ENCODE results near the gene ATP6V0B. TPM values are rescaled to one million over a fixed set of nuclear protein-coding genes. Genes with fewer than 3 reads are reported as not detected.

ATP6V0B gene
- total and polyA plus RNA-seq, 9 of the 15 experiments (the other 6 are each of a cell fraction or from before 2014, with no cell fraction given): 137 to 328 (median 220) TPM

DNA sequence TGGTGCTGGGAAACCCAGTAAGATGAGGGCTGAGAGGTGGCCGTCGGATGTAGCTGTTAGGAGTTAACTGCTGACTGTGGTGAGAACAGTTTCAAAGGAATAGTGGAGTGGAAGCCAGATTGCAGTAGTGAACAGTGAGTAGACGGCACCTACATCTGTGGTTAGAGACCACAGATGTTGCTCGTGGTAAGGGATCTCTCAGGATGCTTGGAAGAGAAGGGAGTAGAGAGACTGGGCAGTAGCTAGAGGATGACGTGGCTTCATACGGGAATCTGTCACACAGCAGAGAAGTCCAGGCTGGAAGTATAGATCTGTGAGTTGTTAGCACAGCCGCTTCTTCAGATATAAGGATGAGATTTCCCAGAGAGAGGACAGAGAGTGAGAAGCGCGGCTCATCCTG lies 48.9 kb upstream of the ATP6V0B start:
- ATAC-seq (no peak), DNase-seq (ENCODE audit: extremely low read depth in 1 of 4, low spot score in 3 of 4) (no peak), FAIRE-seq (no peak)
- 48% methylated on average over 9 of the region's 9 CpGs for WGBS (ENCODE audit: insufficient coverage, low coverage, missing lambda C conversion rate)
- H3K79me2 ChIP-seq (ENCODE audit: control insufficient read depth, insufficient read depth, low read length): no peaks in the 10 kb centered on the region
- no peak overlapping the region for H3K9ac ChIP-seq (ENCODE audit: insufficient read depth in 1 of 2, low read depth in 2 of 2, low read length in 2 of 2)
- H3K4me3 ChIP-seq: no peak overlapping the region
- H3K4me1 ChIP-seq (replicated peaks in 1 of 2; ENCODE audit: control insufficient read depth in 2 of 2, insufficient read depth in 2 of 2, low read length in 2 of 2): peaks cover 0 to 4% of the 10 kb centered on the region in 2 experiments; a peak in 3 of 5 replicates
- H3K27ac ChIP-seq (ENCODE audit: extremely low read depth, low read depth, low read length): no peak overlapping the region
- H3K27me3 ChIP-seq (ENCODE audit: control insufficient read depth in 2 of 2, insufficient read depth in 2 of 2, low read length in 2 of 2): no peaks in the 10 kb centered on the region
- no peak overlapping the region for H2AFZ ChIP-seq (ENCODE audit: low read depth, low read length)
- ChIA-PET POLR2A (interaction anchor here (0.6 to 1.3 kb wide), 4 partner anchors 10 to 319 kb away, joined by 3 read pairs; no protein-coding TSS in a partner anchor), CTCF (ENCODE audit: low intra/inter-chr PET ratio) (no interaction called here)
- H3K9me1 ChIP-seq (ENCODE audit: control insufficient read depth, insufficient read depth, low read length): no peaks in the 10 kb centered on the region
- in situ Hi-C loops (cut with MboI): no loop called here
- no peaks in the 10 kb centered on the region; the same call in 1 of the 3 replicates for H3K36me3 ChIP-seq (ENCODE audit: control insufficient read depth, insufficient read depth, low read length)
- H4K20me1 ChIP-seq (replicated peaks; ENCODE audit: control insufficient read depth, insufficient read depth, low read length): no peaks in the 10 kb centered on the region; the same call in 1 of the 2 replicates
- TF ChIP-seq NRF1 (conservative IDR thresholded peaks at IDR 0.05 in 1 of 2, IDR thresholded peaks at IDR 0.05 in 1 of 2) (no peak), ZNF282 (CRISPR knock-in tag; IDR thresholded peaks at IDR 0.05) (no peak), MTA3 (IDR thresholded peaks at IDR 0.05; ENCODE audit: borderline replicate concordance) (no peak), ZNF561 (CRISPR knock-in tag; conservative IDR thresholded peaks at IDR 0.05) (no peak), ZNF133 (CRISPR knock-in tag; IDR thresholded peaks at IDR 0.05) (no peak), SIRT6 (IDR thresholded peaks at IDR 0.05; ENCODE audit: low read depth, low read length) (no peak), MED1 (CRISPR knock-in tag; IDR thresholded peaks at IDR 0.05; ENCODE audit: borderline replicate concordance) (no peak), GABPB1 (CRISPR knock-in tag; IDR thresholded peaks at IDR 0.05) (no peak), ZFPM2 (CRISPR knock-in tag; IDR thresholded peaks at IDR 0.05) (no peak), TAF1 (IDR thresholded peaks at IDR 0.05; ENCODE audit: control insufficient read depth, extremely low read depth, insufficient read depth, low read length, severe bottlenecking) (no peak)
- TF ChIP-seq, protein P1, sequence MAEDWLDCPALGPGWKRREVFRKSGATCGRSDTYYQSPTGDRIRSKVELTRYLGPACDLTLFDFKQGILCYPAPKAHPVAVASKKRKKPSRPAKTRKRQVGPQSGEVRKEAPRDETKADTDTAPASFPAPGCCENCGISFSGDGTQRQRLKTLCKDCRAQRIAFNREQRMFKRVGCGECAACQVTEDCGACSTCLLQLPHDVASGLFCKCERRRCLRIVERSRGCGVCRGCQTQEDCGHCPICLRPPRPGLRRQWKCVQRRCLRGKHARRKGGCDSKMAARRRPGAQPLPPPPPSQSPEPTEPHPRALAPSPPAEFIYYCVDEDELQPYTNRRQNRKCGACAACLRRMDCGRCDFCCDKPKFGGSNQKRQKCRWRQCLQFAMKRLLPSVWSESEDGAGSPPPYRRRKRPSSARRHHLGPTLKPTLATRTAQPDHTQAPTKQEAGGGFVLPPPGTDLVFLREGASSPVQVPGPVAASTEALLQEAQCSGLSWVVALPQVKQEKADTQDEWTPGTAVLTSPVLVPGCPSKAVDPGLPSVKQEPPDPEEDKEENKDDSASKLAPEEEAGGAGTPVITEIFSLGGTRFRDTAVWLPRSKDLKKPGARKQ (CRISPR knock-in tag; IDR thresholded peaks at IDR 0.05): no peak
- TF ChIP-seq, protein P2, sequence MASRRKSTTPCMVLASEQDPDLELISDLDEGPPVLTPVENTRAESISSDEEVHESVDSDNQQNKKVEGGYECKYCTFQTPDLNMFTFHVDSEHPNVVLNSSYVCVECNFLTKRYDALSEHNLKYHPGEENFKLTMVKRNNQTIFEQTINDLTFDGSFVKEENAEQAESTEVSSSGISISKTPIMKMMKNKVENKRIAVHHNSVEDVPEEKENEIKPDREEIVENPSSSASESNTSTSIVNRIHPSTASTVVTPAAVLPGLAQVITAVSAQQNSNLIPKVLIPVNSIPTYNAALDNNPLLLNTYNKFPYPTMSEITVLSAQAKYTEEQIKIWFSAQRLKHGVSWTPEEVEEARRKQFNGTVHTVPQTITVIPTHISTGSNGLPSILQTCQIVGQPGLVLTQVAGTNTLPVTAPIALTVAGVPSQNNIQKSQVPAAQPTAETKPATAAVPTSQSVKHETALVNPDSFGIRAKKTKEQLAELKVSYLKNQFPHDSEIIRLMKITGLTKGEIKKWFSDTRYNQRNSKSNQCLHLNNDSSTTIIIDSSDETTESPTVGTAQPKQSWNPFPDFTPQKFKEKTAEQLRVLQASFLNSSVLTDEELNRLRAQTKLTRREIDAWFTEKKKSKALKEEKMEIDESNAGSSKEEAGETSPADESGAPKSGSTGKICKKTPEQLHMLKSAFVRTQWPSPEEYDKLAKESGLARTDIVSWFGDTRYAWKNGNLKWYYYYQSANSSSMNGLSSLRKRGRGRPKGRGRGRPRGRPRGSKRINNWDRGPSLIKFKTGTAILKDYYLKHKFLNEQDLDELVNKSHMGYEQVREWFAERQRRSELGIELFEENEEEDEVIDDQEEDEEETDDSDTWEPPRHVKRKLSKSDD (conservative IDR thresholded peaks at IDR 0.05; ENCODE audit: low read length): no peak
- TF ChIP-seq, protein P3, sequence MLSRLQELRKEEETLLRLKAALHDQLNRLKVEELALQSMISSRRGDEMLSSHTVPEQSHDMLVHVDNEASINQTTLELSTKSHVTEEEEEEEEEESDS (CRISPR knock-in tag; IDR thresholded peaks at IDR 0.05): no peak
- intact Hi-C loops (cut with micrococcal nuclease): no loop called here
- H3K9me3 ChIP-seq (replicated peaks; ENCODE audit: control insufficient read depth, insufficient read depth, low read depth, low read length): no peaks in the 10 kb centered on the region
- H3K4me2 ChIP-seq (ENCODE audit: insufficient read depth, low read length): no peak overlapping the region
- no TSS peak for BruUV-seq (replicated peaks)

Data from K562 (cell line).